Esophagus muscularis mucosa (tissue), 4 donors: ENCODE measurements around the gene HMSD.

Experiments used
- EP300 ChIP-seq: sonication (generic); formaldehyde crosslinking; IDR thresholded peaks from one replicate; pipeline ENCODE4 v1.6.1; 2017; ENCODE audit warnings: antibody characterized with exemption
- POLR2A ChIP-seq: fragments of 450-650 bp; IDR thresholded peaks from one replicate; pipeline ENCODE4 v1.6.1; 2017; ENCODE audit warnings: antibody characterized with exemption, moderate library complexity, mild to moderate bottlenecking, low read depth
- POLR2AphosphoS5 ChIP-seq, 2 donors: sonication (generic); formaldehyde crosslinking; IDR thresholded peaks; one replicate each; pipeline ENCODE4 v1.6.1; 2017; ENCODE audit warnings: antibody characterized with exemption in 2 of 2
- TF ChIP-seq, protein P1 (sequence below), 3 experiments: fragments of 200-600 bp in 2 of 3; fragments of 450-650 bp in 1 of 3; sonication (generic) in 2 of 3; IDR thresholded peaks; one replicate each; pipeline ENCODE4 v1.5.1; 2017 to 2019; ENCODE audit warnings: antibody characterized with exemption in 3 of 3, mild to moderate bottlenecking in 2 of 3, moderate library complexity in 1 of 3

DNA sequence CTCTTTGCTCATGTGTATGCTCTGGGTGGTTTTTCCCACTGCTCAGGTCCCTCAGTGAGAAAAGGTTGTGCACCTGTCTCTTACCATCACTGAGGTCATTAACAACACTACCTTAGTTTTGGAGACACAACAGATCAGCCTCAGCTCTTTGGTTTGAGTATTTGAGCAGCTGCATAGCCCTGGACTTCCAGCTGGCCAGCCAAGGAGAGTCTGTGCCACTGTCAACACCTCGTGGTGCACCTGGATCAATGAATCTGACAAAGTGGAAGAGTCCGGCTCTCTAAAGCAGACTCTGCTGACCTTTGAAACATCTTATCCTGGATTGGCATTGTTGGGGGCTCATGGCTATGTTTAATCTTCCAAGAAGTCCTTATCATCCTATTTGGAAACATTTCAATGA is 50.8 kb downstream of the HMSD start:
- TF ChIP-seq POLR2A (no peak), POLR2AphosphoS5 (IDR thresholded peaks at IDR 0.05) (no peak), EP300 (no peak)
- TF ChIP-seq, protein P1, sequence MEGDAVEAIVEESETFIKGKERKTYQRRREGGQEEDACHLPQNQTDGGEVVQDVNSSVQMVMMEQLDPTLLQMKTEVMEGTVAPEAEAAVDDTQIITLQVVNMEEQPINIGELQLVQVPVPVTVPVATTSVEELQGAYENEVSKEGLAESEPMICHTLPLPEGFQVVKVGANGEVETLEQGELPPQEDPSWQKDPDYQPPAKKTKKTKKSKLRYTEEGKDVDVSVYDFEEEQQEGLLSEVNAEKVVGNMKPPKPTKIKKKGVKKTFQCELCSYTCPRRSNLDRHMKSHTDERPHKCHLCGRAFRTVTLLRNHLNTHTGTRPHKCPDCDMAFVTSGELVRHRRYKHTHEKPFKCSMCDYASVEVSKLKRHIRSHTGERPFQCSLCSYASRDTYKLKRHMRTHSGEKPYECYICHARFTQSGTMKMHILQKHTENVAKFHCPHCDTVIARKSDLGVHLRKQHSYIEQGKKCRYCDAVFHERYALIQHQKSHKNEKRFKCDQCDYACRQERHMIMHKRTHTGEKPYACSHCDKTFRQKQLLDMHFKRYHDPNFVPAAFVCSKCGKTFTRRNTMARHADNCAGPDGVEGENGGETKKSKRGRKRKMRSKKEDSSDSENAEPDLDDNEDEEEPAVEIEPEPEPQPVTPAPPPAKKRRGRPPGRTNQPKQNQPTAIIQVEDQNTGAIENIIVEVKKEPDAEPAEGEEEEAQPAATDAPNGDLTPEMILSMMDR (IDR thresholded peaks at IDR 0.05): no peak
